NB4 (cell line): ENCODE measurements around the gene OR10G7.

Experiments
- CTCF ChIP-seq: IDR thresholded peaks from one replicate; pipeline ENCODE4 v1.5.1; 2012; ENCODE audit warnings: low read depth, low read length
- MAX ChIP-seq: IDR thresholded peaks from 2 replicates; pipeline ENCODE4 v1.6.1; 2011; ENCODE audit warnings: low read depth, low read length

GRCh38 chr11:124085583-124085982, 44.5 kb upstream of the OR10G7 start:
- TF ChIP-seq CTCF, result no peak
- no peak for TF ChIP-seq MAX
